Mesenchymal stem cell (in vitro differentiated cells and primary cell): ENCODE measurements around the gene FHOD3.

Experiments
- DNase-seq: peaks from one replicate; pipeline ENCODE4 v3.0.0-alpha.2; 2013
- H2AFZ ChIP-seq: one replicate; pipeline ENCODE4 v1.6.1; 2013; ENCODE audit warnings: low read depth, mild to moderate bottlenecking, control low read depth, inconsistent platforms, low read length, moderate library complexity
- H2AK5ac ChIP-seq: 2 replicates; pipeline ENCODE4 v1.6.1; 2013; ENCODE audit warnings: low read length, moderate library complexity, mild to moderate bottlenecking, inconsistent platforms; ENCODE audit not compliant: severe bottlenecking
- H2BK120ac ChIP-seq: one replicate; pipeline ENCODE4 v1.6.1; 2013; ENCODE audit warnings: low read depth, mild to moderate bottlenecking, inconsistent platforms, low read length, moderate library complexity
- H2BK12ac ChIP-seq, 2 experiments: one replicate each; pipeline ENCODE4 v1.6.1; 2013; ENCODE audit warnings: inconsistent platforms in 2 of 2, low read length in 2 of 2, mild to moderate bottlenecking in 2 of 2, moderate library complexity in 2 of 2, control low read depth in 1 of 2
- H2BK15ac ChIP-seq: one replicate; pipeline ENCODE4 v1.6.1; 2013; ENCODE audit warnings: mild to moderate bottlenecking, low read depth, inconsistent platforms; ENCODE audit not compliant: poor library complexity, severe bottlenecking
- H2BK5ac ChIP-seq: 2 replicates; pipeline ENCODE4 v1.6.1; 2013; ENCODE audit warnings: low read depth, mild to moderate bottlenecking, low read length, control low read depth, inconsistent platforms; ENCODE audit not compliant: poor library complexity, severe bottlenecking
- H3K14ac ChIP-seq, 2 experiments: one replicate each; pipeline ENCODE4 v1.6.1; 2013; ENCODE audit warnings: inconsistent platforms in 2 of 2, low read length in 2 of 2, control low read depth in 1 of 2, mild to moderate bottlenecking in 1 of 2, moderate library complexity in 1 of 2
- H3K18ac ChIP-seq, 2 experiments: one replicate each; pipeline ENCODE4 v1.6.1; 2013; ENCODE audit warnings: inconsistent platforms in 2 of 2, low read length in 2 of 2, control low read depth in 1 of 2, low read depth in 1 of 2, mild to moderate bottlenecking in 1 of 2
- H3K23ac ChIP-seq, 2 experiments: one replicate each; pipeline ENCODE4 v1.6.1; 2013; ENCODE audit warnings: inconsistent platforms in 2 of 2, low read length in 2 of 2, mild to moderate bottlenecking in 2 of 2, moderate library complexity in 2 of 2, control low read depth in 1 of 2
- H3K27ac ChIP-seq: 2 replicates; pipeline ENCODE4 v1.5.1; 2013; ENCODE audit warnings: mild to moderate bottlenecking, moderate library complexity, low read length, control low read depth, inconsistent platforms; ENCODE audit not compliant: poor library complexity, severe bottlenecking
- H3K27me3 ChIP-seq, 2 experiments: 2 replicates each; pipeline versions ENCODE4 v1.6.1 to v1.7.0; 2013; ENCODE audit warnings: low read length in 2 of 2, mild to moderate bottlenecking in 2 of 2, moderate library complexity in 2 of 2, control low read depth in 1 of 2, inconsistent platforms in 1 of 2; ENCODE audit not compliant: control insufficient read depth in 1 of 2, insufficient read depth in 1 of 2
- H3K36me3 ChIP-seq, 2 experiments: 2 replicates each; pipeline versions ENCODE4 v1.6.1 to v1.7.0; 2013; ENCODE audit warnings: low read length in 2 of 2, control low read depth in 1 of 2, inconsistent platforms in 1 of 2, low read depth in 1 of 2, mild to moderate bottlenecking in 1 of 2; ENCODE audit not compliant: insufficient read depth in 2 of 2, control insufficient read depth in 1 of 2
- H3K4ac ChIP-seq, 2 experiments: one replicate each; pipeline ENCODE4 v1.6.1; 2013; ENCODE audit warnings: inconsistent platforms in 2 of 2, low read length in 2 of 2, mild to moderate bottlenecking in 2 of 2, moderate library complexity in 2 of 2, control low read depth in 1 of 2, low read depth in 1 of 2
- H3K4me1 ChIP-seq: 2 replicates; pipeline ENCODE4 v1.6.1; 2013; ENCODE audit warnings: low read depth, low read length, control low read depth; ENCODE audit not compliant: control insufficient read depth, insufficient read depth
- H3K4me2 ChIP-seq: 2 replicates; pipeline ENCODE4 v1.6.1; 2013; ENCODE audit warnings: low read length, mild to moderate bottlenecking, inconsistent platforms; ENCODE audit not compliant: poor library complexity, severe bottlenecking
- H3K4me3 ChIP-seq, 2 experiments: 2 replicates each; pipeline versions ENCODE4 v1.5.1 to v1.7.0; 2013; ENCODE audit warnings: low read length in 2 of 2, mild to moderate bottlenecking in 2 of 2, control low read depth in 1 of 2, low read depth in 1 of 2; ENCODE audit not compliant: insufficient read depth in 1 of 2
- H3K79me1 ChIP-seq: replicated peaks from 2 replicates; pipeline ENCODE4 v1.6.1; 2013; ENCODE audit warnings: mild to moderate bottlenecking, control low read depth, low read length, inconsistent platforms; ENCODE audit not compliant: poor library complexity, severe bottlenecking
- H3K9ac ChIP-seq: 2 replicates; pipeline ENCODE4 v1.7.0; 2013; ENCODE audit warnings: mild to moderate bottlenecking, low read length, moderate library complexity
- H3K9me3 ChIP-seq: 2 replicates; pipeline ENCODE4 v1.7.0; 2013; ENCODE audit warnings: mild to moderate bottlenecking, low read length; ENCODE audit not compliant: control insufficient read depth
- H4K8ac ChIP-seq: one replicate; pipeline ENCODE4 v1.6.1; 2013; ENCODE audit warnings: inconsistent platforms, mild to moderate bottlenecking, low read length, moderate library complexity
- H4K91ac ChIP-seq: one replicate; pipeline ENCODE4 v1.6.1; 2013; ENCODE audit warnings: mild to moderate bottlenecking, low read length, inconsistent platforms
- WGBS: methylation state at CpG from one replicate; pipeline ENCODE4 v1.1.7; 2013; ENCODE audit warnings: mixed read lengths; 5-methylcytosine and 5-hydroxymethylcytosine counted together

Gene FHOD3

GRCh38 chr18:36777566-36777965, 480.1 kb downstream of the FHOD3 start:
- H2BK12ac ChIP-seq, result no peak overlapping the region
- H3K18ac ChIP-seq, result no peak overlapping the region
- peaks cover 25 to 34% of the 10 kb centered on the region in 2 experiments for H3K36me3 ChIP-seq
- no peak overlapping the region for H2AK5ac ChIP-seq
- H3K27me3 ChIP-seq, result no peaks in the 10 kb centered on the region
- no peak for DNase-seq
- no peak overlapping the region for H3K23ac ChIP-seq
- no peak overlapping the region for H3K9ac ChIP-seq
- H2BK5ac ChIP-seq, result no peak overlapping the region
- no peak overlapping the region for H3K27ac ChIP-seq
- no peak overlapping the region for H4K8ac ChIP-seq
- no peak overlapping the region for H4K91ac ChIP-seq
- H3K79me1 ChIP-seq, result peaks cover 5% of the 10 kb centered on the region
- WGBS, result no CpG with 5 or more reads among the region's 1 CpG
- H2BK120ac ChIP-seq, result no peak overlapping the region
- no peak overlapping the region for H3K4me3 ChIP-seq
- no peaks in the 10 kb centered on the region for H3K9me3 ChIP-seq
- no peak overlapping the region for H3K4me2 ChIP-seq
- H3K14ac ChIP-seq, result no peak overlapping the region
- peaks cover 10% of the 10 kb centered on the region for H3K4me1 ChIP-seq
- no peak overlapping the region for H2BK15ac ChIP-seq
- H2AFZ ChIP-seq, result no peak overlapping the region
- no peak overlapping the region for H3K4ac ChIP-seq

GRCh38 chr18:36780748-36781147, 483.2 kb downstream of the FHOD3 start:
- peak; percentile 49 for DNase-seq
- H2BK15ac ChIP-seq, result no peak overlapping the region
- no peak overlapping the region for H3K27ac ChIP-seq
- no peak overlapping the region for H3K9ac ChIP-seq
- no peak overlapping the region for H2BK12ac ChIP-seq
- no peak overlapping the region for H3K18ac ChIP-seq
- no peaks in the 10 kb centered on the region for H3K79me1 ChIP-seq
- H3K14ac ChIP-seq, result no peak overlapping the region
- no peak overlapping the region for H3K4ac ChIP-seq
- no peak overlapping the region for H2BK120ac ChIP-seq
- no peak overlapping the region for H2AFZ ChIP-seq
- H3K36me3 ChIP-seq, result peaks cover 18 to 25% of the 10 kb centered on the region in 2 experiments
- 45% methylated on average over 1 of the region's 2 CpGs for WGBS
- H3K4me1 ChIP-seq, result no peaks in the 10 kb centered on the region
- H2AK5ac ChIP-seq, result no peak overlapping the region
- H4K8ac ChIP-seq, result no peak overlapping the region
- no peaks in the 10 kb centered on the region for H3K9me3 ChIP-seq
- H3K4me2 ChIP-seq, result no peak overlapping the region
- H3K23ac ChIP-seq, result no peak overlapping the region
- H3K27me3 ChIP-seq, result no peaks in the 10 kb centered on the region
- no peak overlapping the region for H2BK5ac ChIP-seq
- no peak overlapping the region for H4K91ac ChIP-seq
- no peak overlapping the region for H3K4me3 ChIP-seq

GRCh38 chr18:36782710-36783109, 485.2 kb downstream of the FHOD3 start:
- Histone ChIP-seq H3K27ac (no peak overlapping the region), H3K18ac (no peak overlapping the region), H3K27me3 (no peaks in the 10 kb centered on the region), H3K4me1 (peaks cover 5% of the 10 kb centered on the region), H3K36me3 (peaks cover 13 to 25% of the 10 kb centered on the region in 2 experiments), H2BK120ac (no peak overlapping the region), H2BK5ac (no peak overlapping the region), H3K4me2 (no peak overlapping the region), H2AFZ (no peak overlapping the region), H3K4me3 (no peak overlapping the region), H2BK15ac (no peak overlapping the region), H3K23ac (no peak overlapping the region), H3K9me3 (no peaks in the 10 kb centered on the region), H3K9ac (no peak overlapping the region), H3K79me1 (no peaks in the 10 kb centered on the region), H2BK12ac (no peak overlapping the region), H4K8ac (no peak overlapping the region), H4K91ac (no peak overlapping the region), H2AK5ac (no peak overlapping the region), H3K14ac (no peak overlapping the region), H3K4ac (no peak overlapping the region)
- no peak for DNase-seq
- 93% methylated on average over 8 of the region's 9 CpGs for WGBS

GRCh38 chr18:36783792-36784191, 486.3 kb downstream of the FHOD3 start:
- Histone ChIP-seq H3K27me3 (no peaks in the 10 kb centered on the region), H3K18ac (no peak overlapping the region), H3K79me1 (peaks cover 2% of the 10 kb centered on the region), H2AFZ (no peak overlapping the region), H3K36me3 (peaks cover 12 to 25% of the 10 kb centered on the region in 2 experiments), H3K4me1 (peaks cover 5% of the 10 kb centered on the region), H2AK5ac (no peak overlapping the region), H3K4ac (no peak overlapping the region), H2BK120ac (no peak overlapping the region), H4K91ac (no peak overlapping the region), H3K9ac (no peak overlapping the region), H3K23ac (no peak overlapping the region), H4K8ac (no peak overlapping the region), H3K4me2 (no peak overlapping the region), H3K27ac (no peak overlapping the region), H3K9me3 (no peaks in the 10 kb centered on the region), H2BK5ac (no peak overlapping the region), H2BK15ac (no peak overlapping the region), H2BK12ac (no peak overlapping the region), H3K4me3 (no peak overlapping the region), H3K14ac (no peak overlapping the region)
- no peak for DNase-seq
- 92% methylated on average over 3 of the region's 5 CpGs for whole genome bisulfite sequencing
